H9 (cell line): ENCODE measurements around the gene USP46. TPM values are rescaled to one million over a fixed set of nuclear protein-coding genes. Genes with fewer than 3 reads are reported as not detected.

Experiments used
- DNase-seq: peaks from one replicate; pipeline ENCODE4 v3.0.0-alpha.2; 2017
- H2AFZ ChIP-seq: one replicate; pipeline ENCODE4 v1.6.1; 2013; ENCODE audit warnings: mild to moderate bottlenecking, low read length, control low read depth, moderate library complexity
- H2AK5ac ChIP-seq: 2 replicates; pipeline ENCODE4 v1.6.1; 2013; ENCODE audit warnings: low read length, control low read depth, mixed read lengths; ENCODE audit not compliant: insufficient read length
- H2BK120ac ChIP-seq: one replicate; pipeline ENCODE4 v1.6.1; 2013; ENCODE audit warnings: low read depth, mild to moderate bottlenecking, low read length, control low read depth, inconsistent platforms; ENCODE audit not compliant: poor library complexity, severe bottlenecking
- H2BK12ac ChIP-seq: 2 replicates; pipeline ENCODE4 v1.6.1; 2013; ENCODE audit warnings: low read length, control low read depth, mixed read lengths, low read depth; ENCODE audit not compliant: insufficient read length
- H2BK15ac ChIP-seq: 2 replicates; pipeline ENCODE4 v1.6.1; 2013; ENCODE audit warnings: low read depth, low read length, control low read depth
- H2BK20ac ChIP-seq: one replicate; pipeline ENCODE4 v1.6.1; 2013; ENCODE audit warnings: low read depth, mild to moderate bottlenecking, low read length, control low read depth, inconsistent platforms; ENCODE audit not compliant: poor library complexity, severe bottlenecking
- H2BK5ac ChIP-seq: 2 replicates; pipeline ENCODE4 v1.6.1; 2013; ENCODE audit warnings: low read length, control low read depth, mixed read lengths; ENCODE audit not compliant: insufficient read length
- H3K14ac ChIP-seq: 2 replicates; pipeline ENCODE4 v1.6.1; 2013; ENCODE audit warnings: low read length, control low read depth; ENCODE audit not compliant: insufficient read depth
- H3K18ac ChIP-seq: 2 replicates; pipeline ENCODE4 v1.6.1; 2013; ENCODE audit warnings: low read depth, mild to moderate bottlenecking, mixed read lengths, low read length, control low read depth; ENCODE audit not compliant: insufficient read length
- H3K23ac ChIP-seq: 2 replicates; pipeline ENCODE4 v1.6.1; 2013; ENCODE audit warnings: low read length, control low read depth, mixed read lengths, low read depth; ENCODE audit not compliant: insufficient read length
- H3K23me2 ChIP-seq: 2 replicates; pipeline ENCODE4 v1.6.1; 2013; ENCODE audit warnings: low read depth, mild to moderate bottlenecking, mixed read lengths, low read length, control low read depth; ENCODE audit not compliant: insufficient read length, poor library complexity, severe bottlenecking
- H3K27ac ChIP-seq: 2 replicates; pipeline ENCODE4 v1.5.1; 2013; ENCODE audit warnings: low read length, control low read depth, mixed read lengths, low read depth; ENCODE audit not compliant: insufficient read length
- H3K27me3 ChIP-seq: 2 replicates; pipeline ENCODE4 v1.6.1; 2013; ENCODE audit warnings: low read length, control low read depth, inconsistent platforms; ENCODE audit not compliant: insufficient read depth
- H3K4ac ChIP-seq: 2 replicates; pipeline ENCODE4 v1.6.1; 2013; ENCODE audit warnings: low read depth, mild to moderate bottlenecking, control low read depth, inconsistent platforms, low read length, moderate library complexity
- H3K4me1 ChIP-seq: 2 replicates; pipeline ENCODE4 v1.6.1; 2013; ENCODE audit warnings: low read length, control low read depth, inconsistent platforms; ENCODE audit not compliant: insufficient read depth
- H3K4me2 ChIP-seq: 2 replicates; pipeline ENCODE4 v1.6.1; 2013; ENCODE audit warnings: low read length, control low read depth, mixed read lengths; ENCODE audit not compliant: insufficient read length, insufficient read depth
- H3K56ac ChIP-seq: 2 replicates; pipeline ENCODE4 v1.6.1; 2013; ENCODE audit warnings: low read depth, mild to moderate bottlenecking, mixed read lengths, low read length, control low read depth; ENCODE audit not compliant: insufficient read length
- H3K79me1 ChIP-seq: 2 replicates; pipeline ENCODE4 v1.6.1; 2013; ENCODE audit warnings: low read depth, mild to moderate bottlenecking, moderate library complexity, low read length, control low read depth, inconsistent platforms; ENCODE audit not compliant: insufficient read depth, poor library complexity, severe bottlenecking
- H3K79me2 ChIP-seq: 2 replicates; pipeline ENCODE4 v1.6.1; 2013; ENCODE audit warnings: low read length, control low read depth, inconsistent platforms; ENCODE audit not compliant: insufficient read depth
- H3K9ac ChIP-seq: 2 replicates; pipeline ENCODE4 v1.6.1; 2013; ENCODE audit warnings: low read length, control low read depth, mixed read lengths; ENCODE audit not compliant: insufficient read length; ENCODE audit errors: extremely low read depth
- H3K9me3 ChIP-seq: one replicate; pipeline ENCODE4 v1.6.1; 2013; ENCODE audit warnings: low read depth, low read length, inconsistent platforms; ENCODE audit not compliant: control insufficient read depth
- H3T11ph ChIP-seq: one replicate; pipeline ENCODE4 v1.6.1; 2013; ENCODE audit warnings: mild to moderate bottlenecking, low read length, control low read depth, inconsistent platforms
- H4K20me1 ChIP-seq: one replicate; pipeline ENCODE4 v1.6.1; 2013; ENCODE audit not compliant: control insufficient read depth, insufficient read length, insufficient read depth
- H4K5ac ChIP-seq: 2 replicates; pipeline ENCODE4 v1.6.1; 2013; ENCODE audit warnings: low read depth, mild to moderate bottlenecking, mixed read lengths, low read length, control low read depth; ENCODE audit not compliant: insufficient read length
- H4K8ac ChIP-seq: replicated peaks from 2 replicates; pipeline ENCODE4 v1.6.1; 2013; ENCODE audit warnings: low read length, control low read depth, mixed read lengths, low read depth; ENCODE audit not compliant: insufficient read length
- H4K91ac ChIP-seq: 2 replicates; pipeline ENCODE4 v1.6.1; 2013; ENCODE audit warnings: low read depth, mild to moderate bottlenecking, moderate library complexity, mixed read lengths, low read length, control low read depth; ENCODE audit not compliant: insufficient read length
- H3K27ac Mint-ChIP-seq, 3 experiments: 2 replicates in 2 of 3; 3 replicates in 1 of 3; pipeline ENCODE4 v1.8.0; 2020 to 2021; ENCODE audit warnings: mixed read lengths in 3 of 3, mild to moderate bottlenecking in 1 of 3, moderate library complexity in 1 of 3
- H3K27me3 Mint-ChIP-seq: 2 replicates; pipeline ENCODE4 v1.8.0; 2021; ENCODE audit warnings: low read depth, mild to moderate bottlenecking, moderate library complexity, mixed read lengths
- H3K36me3 Mint-ChIP-seq, 3 experiments: 2 replicates in 2 of 3; 3 replicates in 1 of 3; pipeline ENCODE4 v1.8.0; 2020 to 2021; ENCODE audit warnings: low read depth in 3 of 3, mixed read lengths in 3 of 3; ENCODE audit not compliant: insufficient read depth in 1 of 3
- H3K4me1 Mint-ChIP-seq, 2 experiments: 2 replicates each; pipeline ENCODE4 v1.8.0; 2020; ENCODE audit warnings: mixed read lengths in 2 of 2
- H3K4me3 Mint-ChIP-seq, 2 experiments: 2 replicates in 1 of 2; 3 replicates in 1 of 2; pipeline ENCODE4 v1.8.0; 2020 to 2021; ENCODE audit warnings: mild to moderate bottlenecking in 2 of 2, mixed read lengths in 2 of 2, moderate library complexity in 1 of 2
- H3K9me3 Mint-ChIP-seq, 2 experiments: 2 replicates in 1 of 2; 3 replicates in 1 of 2; pipeline ENCODE4 v1.8.0; 2020; ENCODE audit warnings: mild to moderate bottlenecking in 2 of 2, mixed read lengths in 2 of 2, moderate library complexity in 1 of 2
- WGBS: extraction: QIAGEN DNeasy Blood & Tissue Kit; methylation state at CpG from one replicate; pipeline ENCODE4 v1.1.7; 2013; ENCODE audit warnings: missing lambda C conversion rate, low lambda C conversion rate, mixed read lengths; ENCODE audit not compliant: insufficient read length; ENCODE audit errors: extremely low coverage; 5-methylcytosine and 5-hydroxymethylcytosine counted together
- total RNA-seq: library from RNA; stranded (reverse); gene quantifications from 2 replicates; pipeline ENCODE4 v1.2.1, GENCODE V29; 2021
- TF ChIP-seq, protein P1 (sequence below): fragments of 200-600 bp; sonication (generic); conservative IDR thresholded peaks from 3 replicates; pipeline ENCODE4 v1.8.0; 2021; ENCODE audit warnings: antibody characterized with exemption, mild to moderate bottlenecking

The USP46 gene
- total RNA-seq, 1 experiment from 2014 or later: 59.8 TPM

DNA sequence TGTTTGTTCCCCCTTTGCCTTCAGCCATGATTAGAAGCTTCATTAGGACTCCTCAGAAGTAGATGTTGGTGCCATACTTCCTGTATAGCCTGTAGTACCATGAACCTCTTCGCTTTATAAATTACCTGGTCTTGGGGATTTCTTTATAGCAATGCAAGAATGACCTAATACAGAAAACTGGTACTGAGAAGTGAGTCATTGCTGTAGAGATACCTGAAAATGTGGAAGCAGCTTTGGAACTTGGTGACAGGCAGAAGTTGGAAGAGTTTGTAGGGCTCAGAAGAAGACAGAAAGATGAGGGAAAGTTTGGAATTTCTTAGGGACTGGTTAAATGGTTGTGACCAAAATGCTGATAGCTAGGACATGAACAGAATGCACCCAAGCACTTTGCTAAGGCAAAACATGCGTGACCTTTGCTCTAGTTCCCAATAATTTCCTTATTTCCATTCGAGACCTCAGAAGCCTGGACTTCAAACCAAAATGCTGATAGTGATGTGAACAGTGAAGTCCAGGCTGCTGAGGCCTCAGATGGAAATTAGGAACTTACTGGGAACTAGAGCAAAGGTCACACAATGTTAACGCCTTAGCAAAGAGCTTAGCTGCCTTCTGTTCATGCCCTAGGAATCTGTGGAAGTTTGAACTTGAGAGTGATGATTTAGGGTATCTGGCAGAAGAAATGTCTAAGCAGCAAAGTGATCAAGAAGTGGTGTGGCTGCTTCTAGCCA, 3.0 kb upstream of the USP46 start:
- Histone ChIP-seq H4K5ac (no peak overlapping the region), H2AK5ac (no peak overlapping the region), H3K27me3 (no peaks in the 10 kb centered on the region), H2BK20ac (no peak overlapping the region), H3K4ac (no peak overlapping the region), H2BK120ac (no peak overlapping the region), H3K9ac (no peak overlapping the region), H3K4me1 (no peaks in the 10 kb centered on the region; the same call in 1 of the 2 replicates), H3K23me2 (peaks cover 15% of the 10 kb centered on the region), H3K18ac (no peak overlapping the region), H4K20me1 (no peaks in the 10 kb centered on the region), H3K14ac (no peak overlapping the region), H2BK15ac (no peak overlapping the region), H3T11ph (no peak overlapping the region), H3K79me2 (peaks cover 1% of the 10 kb centered on the region; the same call in 1 of the 2 replicates), H3K56ac (no peak overlapping the region), H4K91ac (no peak overlapping the region), H3K23ac (no peak overlapping the region), H2BK5ac (no peak overlapping the region), H2BK12ac (no peak overlapping the region), H3K79me1 (no peaks in the 10 kb centered on the region), H3K27ac (no peak overlapping the region), H2AFZ (no peak overlapping the region), H3K9me3 (peaks cover 8% of the 10 kb centered on the region), H4K8ac (no peak overlapping the region), H3K4me2 (no peak overlapping the region)
- Mint-ChIP-seq H3K4me1 (peaks cover 34 to 41% of the 10 kb centered on the region in 2 experiments), H3K36me3 (peaks cover 20 to 52% (median 21%) of the 10 kb centered on the region in 3 experiments), H3K9me3 (peaks cover 17 to 25% of the 10 kb centered on the region in 2 experiments; a peak in 4 of 5 replicates), H3K27ac (no peak overlapping the region), H3K4me3 (peak overlapping the region in 1 of 2 experiments; percentile 1; a peak in 1 of 5 replicates), H3K27me3 (peaks cover 18% of the 10 kb centered on the region)
- TF ChIP-seq, protein P1, sequence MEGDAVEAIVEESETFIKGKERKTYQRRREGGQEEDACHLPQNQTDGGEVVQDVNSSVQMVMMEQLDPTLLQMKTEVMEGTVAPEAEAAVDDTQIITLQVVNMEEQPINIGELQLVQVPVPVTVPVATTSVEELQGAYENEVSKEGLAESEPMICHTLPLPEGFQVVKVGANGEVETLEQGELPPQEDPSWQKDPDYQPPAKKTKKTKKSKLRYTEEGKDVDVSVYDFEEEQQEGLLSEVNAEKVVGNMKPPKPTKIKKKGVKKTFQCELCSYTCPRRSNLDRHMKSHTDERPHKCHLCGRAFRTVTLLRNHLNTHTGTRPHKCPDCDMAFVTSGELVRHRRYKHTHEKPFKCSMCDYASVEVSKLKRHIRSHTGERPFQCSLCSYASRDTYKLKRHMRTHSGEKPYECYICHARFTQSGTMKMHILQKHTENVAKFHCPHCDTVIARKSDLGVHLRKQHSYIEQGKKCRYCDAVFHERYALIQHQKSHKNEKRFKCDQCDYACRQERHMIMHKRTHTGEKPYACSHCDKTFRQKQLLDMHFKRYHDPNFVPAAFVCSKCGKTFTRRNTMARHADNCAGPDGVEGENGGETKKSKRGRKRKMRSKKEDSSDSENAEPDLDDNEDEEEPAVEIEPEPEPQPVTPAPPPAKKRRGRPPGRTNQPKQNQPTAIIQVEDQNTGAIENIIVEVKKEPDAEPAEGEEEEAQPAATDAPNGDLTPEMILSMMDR: no peak
- DNase-seq: no peak
- WGBS: no CpG with 5 or more reads among the region's 4 CpGs
